Stimulated activated CD8-positive, alpha-beta memory T cell treated with anti-CD3 and anti-CD28 coated beads, Interleukin-12 subunit alpha, Interleukin-12 subunit beta, amount 100 ng/mL, for 24 hours (primary cell): Measurements from ENCODE around the gene SIDT2.
"Not testable (repeated sequence)": the region's sequence is repeated elsewhere in the genome, so short reads cannot be mapped to it uniquely, and the experiment has no call there.

Experiments
- DNase-seq: peaks from one replicate; pipeline ENCODE4 v3.0.0-alpha.2; 2020; ENCODE audit errors: extremely low read depth

The SIDT2 gene

DNA sequence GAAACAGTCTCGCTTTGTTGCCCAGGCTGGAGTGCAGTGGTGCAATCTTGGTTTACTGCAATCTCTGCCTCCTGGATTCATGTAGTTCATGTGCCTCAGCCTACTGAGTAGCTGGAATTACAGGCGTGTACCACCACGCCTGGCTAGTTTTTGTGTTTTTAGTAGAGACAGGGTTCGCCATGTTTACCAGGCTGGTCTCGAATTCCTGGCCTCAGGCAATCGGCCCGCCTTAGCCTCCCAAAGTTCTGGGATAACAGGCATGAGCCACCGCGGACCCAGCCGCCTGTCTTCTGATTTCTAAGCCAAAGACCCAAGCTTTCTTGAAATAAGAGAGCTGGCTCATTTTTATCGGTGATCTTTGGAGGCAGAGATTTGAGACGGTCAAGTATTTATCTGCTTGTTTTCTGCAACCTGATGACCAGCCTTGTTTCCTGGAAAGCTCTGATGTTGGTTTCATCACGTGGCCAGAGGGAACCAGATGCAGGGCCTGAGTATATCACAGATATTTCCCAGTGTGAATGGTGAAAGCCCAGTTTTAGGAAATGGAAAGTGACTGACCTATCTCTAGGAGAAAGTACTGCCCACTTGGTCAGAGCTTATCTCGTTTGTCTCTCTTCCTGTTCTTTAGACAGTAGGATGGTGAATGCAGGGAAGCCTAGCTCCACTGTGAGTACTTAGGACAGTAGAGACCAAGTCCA lies 5.7 kb upstream of the SIDT2 start:
- no peak for DNase-seq

GRCh38 chr11:117175104-117175503 lies 3.4 kb upstream of the SIDT2 start:
- DNase-seq: no peak

GRCh38 chr11:117175781-117176180 lies 2.8 kb upstream of the SIDT2 start:
- DNase-seq: no peak

DNA sequence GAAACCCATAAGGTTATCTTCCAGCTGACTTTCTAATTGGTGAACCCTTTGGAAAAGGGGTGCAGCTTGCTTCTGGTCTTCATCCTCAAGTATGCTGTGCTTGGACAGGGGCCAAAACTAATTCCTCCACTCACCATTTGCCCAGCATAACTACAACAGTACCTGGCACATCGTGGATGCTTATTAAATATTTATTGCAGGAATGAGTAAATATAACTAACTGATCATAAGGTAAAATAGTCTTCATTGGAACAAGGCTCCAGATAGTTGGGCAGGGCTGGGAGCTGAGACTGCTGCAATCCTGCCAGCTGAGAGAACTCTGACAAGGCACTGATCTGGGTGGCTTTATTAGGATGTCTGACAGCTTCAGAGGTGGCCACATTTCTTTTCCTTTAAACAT lies 2.4 kb upstream of the SIDT2 start:
- DNase-seq: no peak

DNA sequence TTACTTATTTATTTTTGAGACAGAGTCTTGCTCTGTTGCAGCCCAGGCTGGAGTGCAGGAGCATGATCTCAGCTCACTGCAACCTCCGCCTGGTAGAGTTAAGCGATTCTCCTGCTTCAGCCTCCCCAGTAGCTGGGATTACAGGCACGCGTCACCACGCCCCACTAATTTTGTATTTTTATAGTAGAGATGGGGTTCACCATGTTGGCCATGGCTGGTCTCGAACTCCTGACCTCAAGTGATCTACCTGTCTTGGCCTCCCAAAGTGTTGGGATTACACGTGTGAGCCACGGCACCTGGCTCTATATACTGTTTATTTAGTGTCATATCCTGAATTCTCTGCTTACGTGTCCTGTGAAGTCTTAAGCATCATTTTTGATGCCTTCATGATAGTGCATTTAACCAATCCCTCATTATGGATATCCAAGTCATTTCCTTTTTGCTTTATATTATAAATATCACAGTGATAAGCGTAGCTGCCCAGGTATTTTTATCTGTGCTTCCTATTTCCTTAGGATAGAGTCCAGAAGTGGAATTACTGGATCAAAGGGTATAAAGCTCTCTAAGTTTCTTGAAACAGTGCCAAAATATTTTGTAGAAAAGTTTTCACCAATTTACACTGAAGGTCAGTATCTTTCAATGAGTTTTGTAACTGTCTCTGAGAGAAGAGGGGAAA lies 871 bp upstream of the SIDT2 start:
- no peak for DNase-seq

DNA sequence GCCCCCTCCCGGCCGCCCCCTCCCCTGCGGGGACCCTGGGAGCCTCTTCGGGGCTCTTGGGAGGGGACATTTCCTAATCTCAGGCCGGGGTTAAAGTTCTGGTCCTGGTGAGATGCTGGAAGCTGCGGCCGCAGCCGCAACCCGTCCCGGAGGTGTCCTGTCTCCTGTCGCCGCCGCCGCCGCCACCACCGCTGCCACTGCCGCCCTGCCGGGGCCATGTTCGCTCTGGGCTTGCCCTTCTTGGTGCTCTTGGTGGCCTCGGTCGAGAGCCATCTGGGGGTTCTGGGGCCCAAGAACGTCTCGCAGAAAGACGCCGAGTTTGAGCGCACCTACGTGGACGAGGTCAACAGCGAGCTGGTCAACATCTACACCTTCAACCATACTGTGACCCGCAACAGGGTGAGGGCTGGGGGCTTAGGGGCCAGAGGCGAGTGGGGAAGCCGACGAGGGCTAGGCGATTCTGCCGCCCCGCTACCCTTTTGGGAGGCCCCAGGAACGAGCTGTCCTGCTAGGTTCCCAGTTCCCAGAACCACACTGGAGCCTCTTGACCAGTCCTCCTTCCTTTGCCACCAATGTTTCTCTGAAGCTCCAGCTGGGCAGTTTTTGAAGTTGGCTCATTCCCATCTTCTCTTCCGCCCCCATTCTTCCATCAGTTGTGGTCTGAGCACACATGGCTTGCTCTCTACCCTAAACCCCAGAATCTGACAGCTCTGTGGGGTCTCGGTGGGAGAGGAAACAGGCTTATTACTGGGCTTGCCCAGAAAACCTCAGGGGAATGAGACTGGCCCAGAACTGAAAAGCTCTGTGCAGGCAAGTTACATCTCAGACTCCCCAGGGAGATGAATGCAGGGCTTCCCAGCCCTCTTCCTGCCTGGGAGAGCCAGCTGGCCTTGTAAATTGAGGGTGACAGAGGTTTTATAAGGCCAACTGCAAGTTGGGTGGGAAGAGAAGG lies 781 bp downstream of the SIDT2 start:
- DNase-seq: no peak

DNA sequence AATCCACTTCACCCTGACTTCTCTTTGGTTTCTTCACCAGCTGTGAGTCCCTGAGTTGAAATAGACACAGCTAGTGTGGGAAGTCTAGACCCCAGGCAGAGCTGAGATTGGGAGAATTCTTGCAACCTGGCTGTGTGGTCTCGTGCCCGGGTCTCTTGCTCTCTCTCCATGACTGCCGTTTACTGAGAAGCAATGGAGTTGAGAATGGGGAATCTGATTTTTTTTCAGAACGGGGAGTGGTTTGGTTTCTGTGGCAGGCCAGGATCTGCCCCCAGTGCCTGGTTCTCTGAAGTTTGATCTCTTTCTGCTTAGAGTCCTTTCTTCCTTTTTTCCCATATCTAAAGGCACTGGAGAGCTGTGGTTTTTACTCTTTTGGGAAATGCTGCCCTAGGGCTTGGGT lies 1.5 kb downstream of the SIDT2 start:
- no peak for DNase-seq

- no peak for DNase-seq
Observed at GRCh38 chr11:117180661-117181585, 2.4 kb downstream of the SIDT2 start.

GRCh38 chr11:117181586-117182550 lies 3.3 kb downstream of the SIDT2 start:
- DNase-seq: no peak

DNA sequence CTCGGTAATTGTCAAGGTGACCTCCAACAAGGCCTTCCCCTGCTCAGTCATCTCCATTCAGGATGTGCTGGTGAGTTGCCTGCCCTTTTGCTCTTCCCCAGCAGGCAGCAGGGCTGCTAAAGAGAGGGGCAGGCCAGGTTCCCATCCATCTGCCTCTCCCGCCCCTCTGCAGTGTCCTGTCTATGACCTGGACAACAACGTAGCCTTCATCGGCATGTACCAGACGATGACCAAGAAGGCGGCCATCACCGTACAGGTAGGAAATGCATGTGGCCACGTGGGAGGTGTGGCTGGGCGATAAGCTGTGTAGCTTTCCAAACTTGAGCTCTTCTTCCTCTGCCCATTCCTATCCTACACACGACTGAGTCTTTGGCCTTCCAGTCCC lies 4.0 kb downstream of the SIDT2 start:
- DNase-seq: no peak

DNA sequence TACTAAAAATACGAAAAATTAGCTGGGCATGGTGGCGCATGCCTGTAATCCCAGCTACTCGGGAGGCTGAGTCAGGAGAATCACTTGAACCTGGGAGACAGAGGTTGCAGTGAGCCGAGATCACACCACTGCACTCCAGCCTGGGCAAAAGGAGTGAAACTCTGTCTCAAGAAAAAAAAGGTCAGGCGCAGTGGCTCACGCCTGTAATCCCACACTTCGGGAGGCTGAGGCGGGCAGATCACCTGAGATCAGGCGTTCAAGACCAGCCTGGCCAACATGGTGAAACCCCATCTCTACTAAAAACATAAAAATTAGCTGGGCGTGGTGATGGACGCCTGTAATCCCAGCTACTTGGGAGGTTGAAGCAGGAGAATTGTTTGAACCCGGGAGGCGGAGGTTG lies 4.6 kb downstream of the SIDT2 start:
- DNase-seq: not testable (repeated sequence)

- DNase-seq: no peak
Observed at GRCh38 chr11:117183724-117184349, 5.3 kb downstream of the SIDT2 start.

DNA sequence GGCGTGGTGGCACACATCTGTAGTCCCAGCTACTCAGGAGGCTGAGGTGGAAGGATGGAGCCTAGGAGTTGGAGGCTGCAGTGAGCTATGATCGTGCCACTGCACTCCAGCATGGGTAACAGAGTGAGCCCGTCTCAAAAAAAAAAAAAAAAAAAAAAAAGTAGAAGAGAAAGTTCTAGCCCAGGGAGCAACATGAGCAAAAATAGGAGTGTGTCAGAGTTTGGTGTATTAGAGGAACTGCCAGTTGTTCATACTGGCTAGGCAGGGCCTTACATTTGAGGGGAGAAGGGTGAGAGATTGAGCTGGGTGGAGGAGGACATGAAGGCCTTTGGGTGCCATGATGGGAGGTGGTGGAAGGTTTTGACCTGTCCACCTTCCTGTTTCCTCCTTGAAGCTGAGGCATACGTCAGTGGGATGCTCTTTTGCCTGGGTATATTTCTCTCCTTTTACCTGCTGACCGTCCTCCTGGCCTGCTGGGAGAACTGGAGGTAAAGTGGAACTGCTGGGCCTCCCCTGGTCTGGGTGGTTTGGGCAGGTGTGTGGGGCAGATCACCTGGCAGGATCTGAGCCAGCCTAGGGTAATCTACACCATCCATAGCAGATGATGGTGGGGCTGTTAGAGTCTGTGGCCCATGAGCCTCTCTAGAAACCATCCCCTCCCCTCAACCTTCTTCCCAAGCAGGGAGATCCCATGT lies 7.3 kb downstream of the SIDT2 start:
- DNase-seq: no peak

GRCh38 chr11:117186431-117186761 lies 7.9 kb downstream of the SIDT2 start:
- DNase-seq: no peak

- no peak for DNase-seq
Observed at GRCh38 chr11:117187007-117187406, 8.5 kb downstream of the SIDT2 start.

GRCh38 chr11:117187428-117187798 lies 8.9 kb downstream of the SIDT2 start:
- DNase-seq: no peak

DNA sequence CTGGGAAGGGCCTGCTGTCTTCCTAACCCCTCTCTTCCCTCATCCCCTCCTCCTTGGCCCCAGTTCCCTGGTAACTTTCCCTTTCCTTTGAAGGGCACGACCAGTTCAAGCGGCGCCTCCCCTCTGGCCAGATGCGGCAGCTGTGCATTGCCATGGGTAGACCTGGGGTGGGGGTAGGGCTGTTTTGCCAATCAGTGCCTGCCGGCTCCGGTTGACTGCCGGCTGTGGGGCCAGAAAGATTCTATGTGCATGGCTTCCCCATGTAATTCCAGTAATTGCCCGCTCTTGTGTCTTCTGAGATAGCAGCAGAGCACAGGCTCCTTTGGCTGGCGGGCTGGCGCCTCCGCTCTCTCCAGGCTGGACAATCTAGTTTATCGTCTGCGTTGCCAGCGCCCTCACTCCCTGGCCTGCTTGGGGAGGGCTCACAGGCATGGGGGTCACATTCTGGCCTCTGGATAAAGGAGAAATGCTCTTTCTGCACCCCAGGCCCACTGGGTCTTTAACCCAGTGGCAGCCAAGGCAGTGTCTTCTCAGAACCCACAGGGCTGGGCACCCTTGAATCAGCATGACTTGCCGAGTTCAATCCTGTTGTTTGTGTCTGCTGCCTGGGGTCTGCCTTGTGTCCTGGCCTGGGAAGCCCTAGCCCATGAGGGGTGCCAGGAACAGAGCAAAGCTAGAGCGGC lies 9.4 kb downstream of the SIDT2 start:
- DNase-seq: no peak

GRCh38 chr11:117188620-117189081 lies 10.1 kb downstream of the SIDT2 start:
- DNase-seq: no peak
